ENCODE results near the gene SLC16A4. TPM values are rescaled to one million over a fixed set of nuclear protein-coding genes. Genes with fewer than 3 reads are reported as not detected.

Gene SLC16A4
- total and polyA plus RNA-seq, 2 of the 8 experiments (the other 6 are each of a cell fraction or from before 2014, with no cell fraction given) = 0.30 to 0.43 TPM

DNA sequence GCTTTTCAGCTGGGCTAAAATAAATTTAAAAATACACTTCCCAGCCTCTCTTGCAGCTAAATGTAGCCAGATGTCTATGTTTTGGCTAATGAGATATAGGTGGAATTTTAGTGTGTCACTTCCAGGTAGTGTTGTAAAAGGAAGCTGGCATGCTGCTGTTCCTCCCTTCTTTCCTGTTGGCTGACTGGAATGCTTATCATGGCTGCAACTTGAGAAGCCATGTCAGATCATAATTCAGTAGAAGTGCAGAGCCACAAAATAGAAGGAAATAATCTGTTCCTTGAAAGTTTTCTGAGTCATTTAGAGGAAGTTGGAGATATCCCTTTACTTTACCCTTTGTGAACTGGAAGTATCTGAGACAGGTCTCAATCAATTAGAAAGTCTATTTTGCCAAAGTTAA, 62.6 kb downstream of the SLC16A4 start (continued):
- TF ChIP-seq PHF8 (conservative IDR thresholded peaks at IDR 0.05; ENCODE audit: low read depth, low read length) (no peak), SRF (IDR thresholded peaks at IDR 0.05; ENCODE audit: low read depth, low read length) (no peak), TAF1 (IDR thresholded peaks at IDR 0.05; ENCODE audit: low read depth, low read length) (no peak)

Data from H1 (cell line).